GM10248 (cell line): Measurements from ENCODE around the gene SLC7A1.

ENCODE experiments used
- CTCF ChIA-PET: fragments of 300-600 bp; sonication (Branson Sonifier 250); formaldehyde crosslinking; extraction: SDS; loops from one replicate; lab custom pipeline; 2021; ENCODE audit warnings: antibody characterized with exemption; lab: Yijun Ruan, JAX
- POLR2A ChIA-PET: fragments of 350-650 bp; sonication (Branson Sonifier 250); formaldehyde crosslinking; extraction: SDS; loops from one replicate; lab custom pipeline; 2020; ENCODE audit warnings: antibody characterized with exemption; lab: Yijun Ruan, JAX
- DNase-seq: peaks from one replicate; pipeline ENCODE4 v3.0.0; 2012; ENCODE audit errors: extremely low spot score
- CTCF ChIP-seq: IDR thresholded peaks from 2 replicates; pipeline ENCODE4 v1.5.1; 2012; ENCODE audit warnings: mild to moderate bottlenecking, low read depth; ENCODE audit errors: extremely low read depth, missing control alignments, control extremely low read depth

The SLC7A1 gene

DNA sequence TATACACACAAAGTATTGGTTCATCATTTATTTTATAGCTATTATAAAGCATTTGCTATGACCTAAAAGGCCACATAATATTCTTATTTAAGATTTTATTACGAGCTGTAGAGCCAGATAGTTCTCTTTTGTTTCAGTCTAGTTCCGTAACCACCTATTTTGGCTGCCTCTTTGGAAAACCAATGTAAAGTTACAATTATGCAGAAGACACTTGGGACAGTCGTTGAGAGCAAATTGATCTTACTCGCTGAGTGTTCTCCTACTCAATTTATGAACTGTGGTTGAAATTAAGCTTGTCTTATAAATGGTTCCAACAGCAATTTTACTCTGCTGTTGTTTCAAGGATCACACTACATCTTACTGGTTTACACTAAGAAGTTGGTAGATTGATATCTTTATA, 122.3 kb downstream of the SLC7A1 start:
- CTCF ChIA-PET: interaction anchor here (0.7 to 3.7 kb wide), 19 partner anchors 12 to 654 kb away, joined by 3 to 24 read pairs (median 4); no protein-coding TSS in a partner anchor
- POLR2A ChIA-PET: no interaction called here
- no peak for TF ChIP-seq CTCF
- DNase-seq: no peak

GRCh38 chr13:29472332-29472961, 123.0 kb downstream of the SLC7A1 start:
- TF ChIP-seq CTCF: peak; percentile 94
- peak; percentile 61 for DNase-seq
- ChIA-PET CTCF (interaction anchor here (0.8 to 3.7 kb wide), 23 partner anchors 8 to 653 kb away, joined by 3 to 24 read pairs (median 4); no protein-coding TSS in a partner anchor), POLR2A (no interaction called here)

DNA sequence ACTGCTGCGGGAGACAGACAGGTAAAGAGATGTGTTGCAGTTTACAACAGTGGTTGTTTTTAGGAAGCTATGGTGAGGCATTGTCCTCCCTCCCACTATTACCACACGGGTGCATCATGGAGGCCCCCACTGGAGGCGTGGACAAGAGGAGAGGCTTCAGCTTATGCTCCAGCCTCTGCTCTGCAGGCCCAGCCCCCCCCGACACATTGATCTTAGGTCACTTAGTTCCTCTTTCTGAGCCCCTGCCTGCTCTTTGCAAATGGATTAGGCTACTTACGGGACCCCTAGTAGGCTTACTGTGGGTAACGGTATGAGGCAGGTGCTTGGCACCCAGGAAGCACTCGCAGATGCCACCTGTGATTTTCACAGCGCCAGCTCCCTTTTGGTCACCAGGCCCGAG, 123.9 kb downstream of the SLC7A1 start:
- ChIA-PET POLR2A (no interaction called here), CTCF (interaction anchor here (1.1 to 3.4 kb wide), 14 partner anchors 8 to 641 kb away, joined by 3 to 20 read pairs (median 4); no protein-coding TSS in a partner anchor)
- DNase-seq: no peak
- TF ChIP-seq CTCF: no peak

GRCh38 chr13:29465741-29466293, 129.7 kb downstream of the SLC7A1 start:
- ChIA-PET CTCF (interaction anchor here (0.8 kb wide), 1 partner anchor 43 kb away, joined by 3 read pairs; no protein-coding TSS in a partner anchor), POLR2A (interaction anchor here (0.7 kb wide), 1 partner anchor 10 kb away, joined by 6 read pairs; no protein-coding TSS in a partner anchor)
- no peak for TF ChIP-seq CTCF
- DNase-seq: no peak

DNA sequence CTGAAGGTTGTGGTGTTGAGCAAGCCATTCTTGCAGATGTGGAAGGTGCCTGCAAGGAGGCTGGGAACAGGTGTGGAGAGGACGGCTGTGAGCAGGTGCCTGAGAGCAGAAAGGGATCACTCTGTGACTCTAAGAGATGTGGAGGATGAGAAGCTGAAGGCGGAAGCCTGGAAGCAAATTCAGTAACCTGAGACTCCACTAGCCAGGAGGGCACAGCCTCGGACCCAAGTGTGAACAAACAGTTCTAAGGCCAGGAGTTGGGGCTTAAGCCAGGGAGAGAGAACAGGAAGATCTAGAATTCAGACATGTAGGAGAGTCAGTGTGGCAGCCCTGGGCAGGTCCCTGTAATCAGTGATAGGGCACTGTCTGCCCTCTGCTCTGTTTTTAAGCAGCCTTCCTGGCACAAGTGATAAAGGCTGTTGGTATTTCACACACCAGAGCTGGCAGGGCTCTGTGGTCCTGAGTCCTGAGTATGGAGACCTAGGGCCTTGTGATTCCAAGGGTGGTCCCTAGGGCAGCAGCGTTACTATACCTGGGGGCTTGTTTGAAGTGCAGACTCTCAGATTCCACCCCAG, 131.3 kb downstream of the SLC7A1 start:
- no peak for TF ChIP-seq CTCF
- CTCF ChIA-PET: interaction anchor here (1.6 kb wide), 1 partner anchor 9 kb away, joined by 5 read pairs; no protein-coding TSS in a partner anchor
- no peak for DNase-seq
- POLR2A ChIA-PET: no interaction called here

DNA sequence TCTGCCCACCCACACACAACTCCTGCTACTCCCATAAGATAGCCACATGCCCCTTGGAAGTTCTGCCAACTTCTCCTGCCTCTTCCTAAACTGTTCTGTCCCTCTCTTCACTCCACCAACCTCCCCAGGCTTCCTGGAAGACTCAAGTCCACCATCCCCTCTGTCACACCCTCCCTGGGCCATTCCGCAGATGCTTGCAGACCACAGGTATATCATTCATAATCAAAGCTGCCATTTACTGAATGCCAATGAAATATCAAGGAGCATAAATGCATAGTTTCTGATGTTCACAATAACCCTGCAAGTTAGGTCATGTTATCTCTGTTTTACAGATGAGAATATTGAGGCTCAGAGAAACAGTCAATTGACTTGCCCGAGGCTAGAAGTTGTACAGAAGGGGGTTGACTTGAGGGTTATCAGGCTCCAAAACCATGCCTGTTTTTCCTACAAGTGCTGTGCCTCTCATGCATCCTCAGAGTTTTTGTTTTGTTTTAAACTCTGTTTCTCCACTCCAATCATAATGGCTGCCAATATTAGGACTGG, 135.6 kb downstream of the SLC7A1 start:
- TF ChIP-seq CTCF: no peak
- ChIA-PET CTCF (interaction anchor here (1.0 to 1.7 kb wide), 2 partner anchors 12 to 13 kb away, joined by 3 to 8 read pairs; no protein-coding TSS in a partner anchor), POLR2A (no interaction called here)
- no peak for DNase-seq
